Measurements from ENCODE around the gene MMP14.
"Not testable (repeated sequence)": the region's sequence is repeated elsewhere in the genome, so short reads cannot be mapped to it uniquely, and the experiment has no call there.

The MMP14 gene

GRCh38 chr14:22856428-22856827 lies 20.0 kb downstream of the MMP14 start:
- TF ChIP-seq CTCF (IDR thresholded peaks at IDR 0.05), result no peak
- no peaks in the 10 kb centered on the region for H3K27me3 ChIP-seq
- intact Hi-C loops (cut with DNase I; ENCODE audit: low total_unique reads), result loop anchor here (10.0 kb wide), 1 partner anchor 302 kb away; no protein-coding TSS in a partner anchor
- H3K9me3 ChIP-seq, result no peaks in the 10 kb centered on the region
- peak in 1 of 2 donors; percentile 21 for DNase-seq
- H3K36me3 ChIP-seq, result no peaks in the 10 kb centered on the region
- H3K27ac ChIP-seq, result no peak overlapping the region
- no peak overlapping the region for H3K4me3 ChIP-seq
- peaks cover 0 to 51% (median 24%) of the 10 kb centered on the region in 4 donors for H3K4me1 ChIP-seq

- Histone ChIP-seq H3K27ac (peak overlapping the region in 1 of 2 donors; percentile 64), H3K4me1 (peaks cover 0 to 29% (median 6%) of the 10 kb centered on the region in 4 donors)
- intact Hi-C loops (cut with DNase I; ENCODE audit: low total_unique reads); H3K9me3 ChIP-seq; H3K27me3 ChIP-seq; H3K4me3 ChIP-seq; H3K36me3 ChIP-seq: not testable (repeated sequence)
- DNase-seq, result peak in 1 of 2 donors; percentile 60
These were observed 24.0 kb downstream of the MMP14 start for GRCh38 chr14:22860377-22860776.

DNA sequence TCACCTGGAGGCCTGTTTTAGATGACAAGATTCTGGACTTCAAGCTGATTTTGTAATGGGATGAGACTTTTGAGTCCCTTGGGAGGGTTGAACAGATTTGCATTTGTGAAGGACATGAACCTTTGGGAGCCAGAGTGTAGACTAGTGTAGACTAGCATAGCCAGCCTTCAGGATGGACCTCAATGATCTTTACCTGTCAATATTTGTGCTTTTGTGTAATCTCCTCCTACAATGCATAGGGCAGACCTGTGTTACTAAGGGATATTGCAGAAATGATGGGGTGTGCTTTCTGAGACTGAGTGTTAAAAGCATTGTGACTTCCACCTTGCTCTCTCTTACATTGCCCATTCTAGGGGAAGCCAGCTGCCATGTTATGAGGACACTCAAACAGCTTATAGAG lies 25.3 kb downstream of the MMP14 start:
- no peak for DNase-seq
- H3K4me1 ChIP-seq, result peaks cover 0 to 29% (median 6%) of the 10 kb centered on the region in 4 donors
- TF ChIP-seq CTCF (IDR thresholded peaks at IDR 0.05), result no peak
- H3K9me3 ChIP-seq, result no peaks in the 10 kb centered on the region
- no peaks in the 10 kb centered on the region for H3K27me3 ChIP-seq
- H3K4me3 ChIP-seq, result no peak overlapping the region
- intact Hi-C loops (cut with DNase I; ENCODE audit: low total_unique reads), result no loop called here
- H3K36me3 ChIP-seq, result no peaks in the 10 kb centered on the region
- H3K27ac ChIP-seq, result no peak overlapping the region

DNA sequence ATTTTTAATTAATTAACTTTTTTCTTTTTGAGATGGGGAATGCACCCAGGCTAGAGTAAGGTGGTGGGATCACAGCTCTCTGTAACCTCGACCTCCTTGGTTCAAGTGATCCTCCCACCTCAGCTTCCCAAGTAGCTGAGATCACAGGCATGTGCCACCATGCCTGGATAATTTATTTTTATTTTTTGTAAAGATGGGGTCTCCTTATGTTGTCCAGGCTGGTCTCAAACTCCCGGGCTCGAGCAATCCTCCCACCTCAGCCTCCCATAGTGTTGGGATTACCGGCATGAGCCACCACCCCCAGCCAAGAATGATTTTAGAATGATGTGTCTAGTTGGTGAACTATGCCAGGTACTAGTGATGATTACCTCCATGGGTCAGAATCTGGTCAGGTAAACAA lies 28.6 kb downstream of the MMP14 start:
- Histone ChIP-seq H3K4me3 (no peak overlapping the region), H3K27ac (no peak overlapping the region), H3K4me1 (peaks cover 0 to 17% (median 9%) of the 10 kb centered on the region in 4 donors), H3K9me3 (no peaks in the 10 kb centered on the region), H3K27me3 (no peaks in the 10 kb centered on the region), H3K36me3 (no peaks in the 10 kb centered on the region)
- intact Hi-C loops (cut with DNase I; ENCODE audit: low total_unique reads), result loop anchor here (5.0 kb wide), 1 partner anchor 38 kb away; the partner anchor contains the start of gene MRPL52
- no peak for TF ChIP-seq CTCF (IDR thresholded peaks at IDR 0.05)
- no peak for DNase-seq

- TF ChIP-seq CTCF (IDR thresholded peaks at IDR 0.05), result no peak
These were observed 29.3 kb downstream of the MMP14 start for GRCh38 chr14:22865424-22866405.

DNA sequence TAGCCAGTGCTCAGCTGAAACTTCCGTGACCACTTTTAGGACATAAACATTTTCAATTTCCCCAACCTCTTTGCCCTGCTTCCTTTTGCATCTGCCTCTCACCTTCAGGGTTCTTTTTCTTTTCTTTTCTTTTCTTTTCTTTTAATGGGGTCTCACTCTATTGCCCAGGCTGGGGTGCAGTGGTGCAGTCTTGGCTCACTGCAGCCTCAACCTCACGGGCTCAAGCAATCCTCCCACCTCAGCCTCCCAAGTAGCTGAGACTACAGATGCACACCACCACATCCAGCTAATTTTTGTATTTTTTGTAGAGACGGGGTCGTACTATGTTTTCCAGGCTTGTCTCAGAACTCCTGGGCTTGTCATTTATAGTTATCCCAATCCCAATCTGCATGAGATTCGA lies 30.5 kb downstream of the MMP14 start:
- Histone ChIP-seq H3K9me3 (no peaks in the 10 kb centered on the region), H3K27me3 (no peaks in the 10 kb centered on the region)

More at GRCh38 chr14:22865424-22866405, 29.3 kb downstream of the MMP14 start:
- no peaks in the 10 kb centered on the region for H3K36me3 ChIP-seq
- H3K27ac ChIP-seq, result no peak overlapping the region
- H3K9me3 ChIP-seq, result no peaks in the 10 kb centered on the region
- intact Hi-C loops (cut with DNase I; ENCODE audit: low total_unique reads), result loop anchor here (5.0 kb wide), 1 partner anchor 38 kb away; the partner anchor contains the start of gene MRPL52
- no peak overlapping the region for H3K4me3 ChIP-seq
- no peaks in the 10 kb centered on the region for H3K27me3 ChIP-seq
- peak in 1 of 2 donors; percentile 10 for DNase-seq
- peaks cover 0 to 17% (median 14%) of the 10 kb centered on the region in 4 donors for H3K4me1 ChIP-seq

More for the DNA sequence above, 30.5 kb downstream of the MMP14 start:
- H3K27ac ChIP-seq, result no peak overlapping the region
- intact Hi-C loops (cut with DNase I; ENCODE audit: low total_unique reads), result loop anchor here (5.0 kb wide), 1 partner anchor 40 kb away; the partner anchor contains the start of gene MRPL52
- no peak for TF ChIP-seq CTCF (IDR thresholded peaks at IDR 0.05)
- H3K4me1 ChIP-seq, result peaks cover 0 to 17% (median 14%) of the 10 kb centered on the region in 4 donors
- no peak for DNase-seq
- no peak overlapping the region for H3K4me3 ChIP-seq
- no peaks in the 10 kb centered on the region for H3K36me3 ChIP-seq
